Prostate gland (tissue), 2 donors: Measurements from ENCODE around the gene PABPN1L.

Source experiments
- POLR2A ChIP-seq: fragments of 450-650 bp; IDR thresholded peaks from one replicate; pipeline ENCODE4 v1.6.1; 2016; ENCODE audit warnings: antibody characterized with exemption, mild to moderate bottlenecking
- POLR2AphosphoS5 ChIP-seq: sonication (generic); formaldehyde crosslinking; IDR thresholded peaks from one replicate; pipeline ENCODE4 v1.6.1; 2017; ENCODE audit warnings: antibody characterized with exemption
- TF ChIP-seq, protein P1 (sequence below), 4 experiments: fragments of 200-600 bp in 2 of 4; fragments of 450-650 bp in 2 of 4; sonication (generic) in 2 of 4; IDR thresholded peaks; 1 replicate in 3 of 4; 2 replicates in 1 of 4; pipeline ENCODE4 v1.5.1; 2016 to 2019; ENCODE audit warnings: antibody characterized with exemption in 4 of 4, mild to moderate bottlenecking in 2 of 4, moderate library complexity in 2 of 4

DNA sequence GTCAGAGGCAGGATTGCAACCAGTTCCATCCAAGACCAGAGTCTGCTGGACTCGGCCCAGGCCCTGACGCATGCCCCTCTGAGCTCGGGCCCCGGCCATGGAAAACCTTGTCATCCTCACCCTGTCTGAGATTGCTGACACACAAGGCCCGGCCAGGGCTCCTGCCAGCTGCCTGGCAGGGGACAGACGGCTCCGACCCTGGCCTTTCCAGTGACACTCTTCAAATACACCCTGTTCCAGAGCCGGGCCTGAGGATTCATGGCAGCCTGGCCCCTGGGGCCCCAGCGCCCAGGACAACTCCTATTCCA is 3.2 kb upstream of the PABPN1L start:
- no peak for TF ChIP-seq POLR2AphosphoS5
- TF ChIP-seq, protein P1, sequence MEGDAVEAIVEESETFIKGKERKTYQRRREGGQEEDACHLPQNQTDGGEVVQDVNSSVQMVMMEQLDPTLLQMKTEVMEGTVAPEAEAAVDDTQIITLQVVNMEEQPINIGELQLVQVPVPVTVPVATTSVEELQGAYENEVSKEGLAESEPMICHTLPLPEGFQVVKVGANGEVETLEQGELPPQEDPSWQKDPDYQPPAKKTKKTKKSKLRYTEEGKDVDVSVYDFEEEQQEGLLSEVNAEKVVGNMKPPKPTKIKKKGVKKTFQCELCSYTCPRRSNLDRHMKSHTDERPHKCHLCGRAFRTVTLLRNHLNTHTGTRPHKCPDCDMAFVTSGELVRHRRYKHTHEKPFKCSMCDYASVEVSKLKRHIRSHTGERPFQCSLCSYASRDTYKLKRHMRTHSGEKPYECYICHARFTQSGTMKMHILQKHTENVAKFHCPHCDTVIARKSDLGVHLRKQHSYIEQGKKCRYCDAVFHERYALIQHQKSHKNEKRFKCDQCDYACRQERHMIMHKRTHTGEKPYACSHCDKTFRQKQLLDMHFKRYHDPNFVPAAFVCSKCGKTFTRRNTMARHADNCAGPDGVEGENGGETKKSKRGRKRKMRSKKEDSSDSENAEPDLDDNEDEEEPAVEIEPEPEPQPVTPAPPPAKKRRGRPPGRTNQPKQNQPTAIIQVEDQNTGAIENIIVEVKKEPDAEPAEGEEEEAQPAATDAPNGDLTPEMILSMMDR (IDR thresholded peaks at IDR 0.05): no peak
- TF ChIP-seq POLR2A: no peak
